GM12864 (cell line): ENCODE measurements around the gene CASKIN1.

Experiments
- DNase-seq: peaks from one replicate; pipeline ENCODE4 v3.0.0-alpha.2; 2011; ENCODE audit warnings: low read depth
- H3K4me3 ChIP-seq: 2 replicates; pipeline ENCODE4 v1.5.1; 2011; ENCODE audit warnings: mild to moderate bottlenecking, low read depth, low read length, control low read depth
- TF ChIP-seq, protein P1 (sequence below): IDR thresholded peaks from 2 replicates; pipeline ENCODE4 v1.5.1; 2011; ENCODE audit warnings: low read depth, mild to moderate bottlenecking, moderate library complexity, low read length, control low read depth, inconsistent platforms; ENCODE audit errors: missing control alignments

The CASKIN1 gene

DNA sequence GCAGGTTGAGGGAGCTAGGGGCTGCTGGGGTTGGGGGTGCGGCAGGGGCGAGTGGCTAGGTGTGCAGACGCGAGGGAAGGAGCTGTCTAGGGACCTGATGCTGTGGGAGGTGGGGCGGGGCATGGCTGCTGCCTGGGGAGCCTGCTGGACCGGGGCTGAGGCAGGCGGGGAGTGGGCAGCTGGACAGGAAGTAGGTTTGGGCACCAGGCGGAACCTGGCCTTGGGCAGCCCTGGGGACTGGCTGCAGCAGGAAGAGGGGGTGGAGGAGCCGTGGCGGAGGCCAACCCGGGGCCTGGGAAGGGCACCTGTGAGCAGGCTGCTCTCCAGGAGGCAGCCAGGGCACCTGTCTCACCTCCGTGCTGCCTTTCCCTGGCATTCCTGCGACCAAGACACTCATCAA, 34.0 kb upstream of the CASKIN1 start:
- no peak overlapping the region for H3K4me3 ChIP-seq
- TF ChIP-seq, protein P1, sequence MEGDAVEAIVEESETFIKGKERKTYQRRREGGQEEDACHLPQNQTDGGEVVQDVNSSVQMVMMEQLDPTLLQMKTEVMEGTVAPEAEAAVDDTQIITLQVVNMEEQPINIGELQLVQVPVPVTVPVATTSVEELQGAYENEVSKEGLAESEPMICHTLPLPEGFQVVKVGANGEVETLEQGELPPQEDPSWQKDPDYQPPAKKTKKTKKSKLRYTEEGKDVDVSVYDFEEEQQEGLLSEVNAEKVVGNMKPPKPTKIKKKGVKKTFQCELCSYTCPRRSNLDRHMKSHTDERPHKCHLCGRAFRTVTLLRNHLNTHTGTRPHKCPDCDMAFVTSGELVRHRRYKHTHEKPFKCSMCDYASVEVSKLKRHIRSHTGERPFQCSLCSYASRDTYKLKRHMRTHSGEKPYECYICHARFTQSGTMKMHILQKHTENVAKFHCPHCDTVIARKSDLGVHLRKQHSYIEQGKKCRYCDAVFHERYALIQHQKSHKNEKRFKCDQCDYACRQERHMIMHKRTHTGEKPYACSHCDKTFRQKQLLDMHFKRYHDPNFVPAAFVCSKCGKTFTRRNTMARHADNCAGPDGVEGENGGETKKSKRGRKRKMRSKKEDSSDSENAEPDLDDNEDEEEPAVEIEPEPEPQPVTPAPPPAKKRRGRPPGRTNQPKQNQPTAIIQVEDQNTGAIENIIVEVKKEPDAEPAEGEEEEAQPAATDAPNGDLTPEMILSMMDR = no peak
- no peak for DNase-seq

DNA sequence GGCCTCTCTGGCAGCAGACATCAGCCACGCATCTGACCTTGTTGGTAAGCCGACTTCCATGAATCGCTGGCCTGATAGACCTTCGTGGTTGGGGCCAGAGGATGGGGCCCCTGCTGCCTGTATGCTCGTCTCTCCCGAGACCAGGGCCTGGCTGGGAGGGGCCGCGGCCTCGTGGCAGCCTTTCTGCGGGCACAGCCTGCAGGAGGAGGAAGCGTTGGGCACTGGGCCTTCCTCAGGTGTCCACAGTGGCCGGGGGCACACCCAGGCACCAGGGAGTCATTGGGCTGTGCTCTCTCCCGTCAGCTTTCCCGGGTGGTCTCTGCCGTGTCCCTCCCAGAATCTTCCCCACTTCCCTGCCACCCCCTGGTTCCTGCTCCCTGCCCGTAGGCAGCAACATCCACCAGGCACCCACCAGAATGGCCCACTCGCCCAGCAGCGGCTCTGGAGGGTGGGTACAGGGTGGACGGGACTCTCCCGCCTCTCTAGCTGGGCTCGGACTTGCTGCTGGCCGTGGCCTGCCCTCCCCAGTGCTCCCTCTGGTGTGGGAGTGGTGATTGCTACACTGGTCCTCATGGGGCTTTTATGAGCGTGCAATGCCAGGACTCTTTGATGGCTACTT, 33.3 kb upstream of the CASKIN1 start:
- no peak for DNase-seq
- TF ChIP-seq, protein P1 = no peak
- H3K4me3 ChIP-seq = no peak overlapping the region

DNA sequence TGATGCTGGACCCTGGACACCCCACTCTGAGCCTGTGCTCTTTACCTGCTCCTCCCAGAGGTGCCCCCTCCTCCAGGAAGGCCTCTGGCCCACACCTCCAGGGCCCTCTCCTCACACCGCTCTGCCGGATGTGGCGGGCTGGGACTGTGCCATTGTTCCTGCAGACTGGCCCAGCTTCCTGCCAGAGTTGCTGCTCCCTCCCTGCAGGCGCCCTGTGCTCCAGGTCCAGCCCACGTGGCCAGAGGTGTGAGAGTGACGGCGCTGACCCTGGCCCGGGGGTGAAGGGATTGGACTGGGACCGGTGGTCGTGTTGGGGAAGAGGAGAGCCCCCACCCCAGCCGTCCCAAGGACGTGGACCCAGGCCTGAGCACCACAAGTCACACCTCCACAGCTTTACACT, 32.7 kb upstream of the CASKIN1 start:
- TF ChIP-seq, protein P1 = no peak
- no peak for DNase-seq
- H3K4me3 ChIP-seq = no peak overlapping the region

DNA sequence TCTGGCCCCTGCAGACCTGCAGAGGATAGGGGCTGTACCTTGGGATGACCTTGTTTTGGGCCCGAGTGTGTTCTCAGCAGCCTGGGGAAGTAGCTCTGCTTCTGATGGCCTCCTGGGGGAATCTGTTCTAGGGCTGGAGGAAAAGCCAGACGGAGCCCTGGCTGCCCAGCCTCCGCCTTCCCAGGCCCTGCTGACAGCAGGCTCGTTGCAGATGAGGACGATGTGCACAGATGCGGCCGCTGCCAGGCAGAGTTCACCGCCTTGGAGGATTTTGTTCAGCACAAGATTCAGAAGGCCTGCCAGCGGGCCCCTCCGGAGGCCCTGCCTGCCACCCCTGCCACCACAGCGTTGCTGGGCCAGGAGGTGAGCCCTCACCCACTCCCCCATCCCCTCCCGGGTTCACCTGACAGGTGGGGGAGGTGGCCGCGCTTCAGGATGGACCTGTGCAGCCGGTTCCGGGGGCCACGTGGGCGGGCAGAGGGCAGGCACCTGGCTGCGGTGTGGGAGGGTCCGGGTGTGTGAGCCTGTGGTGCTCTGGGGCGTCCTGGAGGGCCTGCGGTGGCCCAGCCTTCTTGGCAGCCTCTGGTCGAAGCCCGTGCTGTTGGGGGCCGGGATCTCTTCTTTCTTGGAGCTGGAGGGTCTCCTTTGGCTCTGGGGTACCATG, 31.9 kb upstream of the CASKIN1 start:
- H3K4me3 ChIP-seq = no peak overlapping the region
- TF ChIP-seq, protein P1 = no peak
- no peak for DNase-seq

DNA sequence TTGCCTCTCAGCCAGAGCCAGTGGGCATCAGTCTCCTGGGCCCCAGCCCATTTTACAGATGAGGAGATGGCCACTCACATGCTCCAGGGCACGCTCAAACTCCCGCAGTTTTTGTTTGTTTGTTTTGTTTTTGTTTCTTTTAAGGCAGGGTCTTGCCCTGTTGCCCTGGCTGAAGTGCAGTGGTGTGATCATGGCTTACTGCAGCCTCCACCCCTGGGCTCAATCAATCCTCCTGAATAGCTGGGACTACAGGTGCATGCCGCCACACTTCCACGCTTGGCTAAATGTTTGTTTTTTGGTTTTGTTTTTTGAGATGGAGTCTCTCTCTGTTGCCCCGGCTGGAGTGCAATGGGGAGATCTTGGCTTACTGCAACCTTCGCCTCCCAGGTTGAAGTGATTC, 30.5 kb upstream of the CASKIN1 start:
- TF ChIP-seq, protein P1 = no peak
- H3K4me3 ChIP-seq = no peak overlapping the region
- DNase-seq = no peak

DNA sequence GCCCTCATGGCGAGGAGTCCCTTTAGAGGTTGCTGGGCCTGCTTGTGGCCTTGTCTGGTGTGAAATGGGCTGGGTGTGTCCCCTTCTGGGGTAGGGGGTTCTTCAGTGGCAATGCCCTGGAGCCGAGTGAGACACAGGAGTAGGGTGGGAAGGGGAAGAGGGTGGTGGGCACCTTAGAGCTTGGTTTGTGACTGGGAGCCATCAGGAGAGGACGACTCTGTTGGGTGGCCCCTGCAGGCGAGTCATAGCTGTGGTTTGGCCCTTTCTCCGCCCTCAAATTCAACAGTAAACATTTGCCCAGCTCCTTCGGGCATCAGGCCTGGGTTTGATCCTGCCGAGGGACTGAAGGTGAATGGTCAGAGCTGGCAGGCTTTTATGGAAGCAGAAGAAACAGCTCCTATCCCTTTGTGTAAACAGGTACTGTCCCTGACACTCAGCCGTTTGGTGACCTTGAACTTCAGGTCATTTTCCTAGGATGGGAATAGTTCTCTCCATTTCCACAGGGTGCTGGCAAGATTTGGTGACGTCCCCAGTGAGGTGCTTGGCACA, 29.9 kb upstream of the CASKIN1 start:
- no peak for DNase-seq
- TF ChIP-seq, protein P1 = no peak
- no peak overlapping the region for H3K4me3 ChIP-seq
